HEK293T (cell line): ENCODE data around the gene ERCC1.
"Not testable (repeated sequence)": the region's sequence is repeated elsewhere in the genome, so short reads cannot be mapped to it uniquely, and the experiment has no call there.

Source experiments
- CTBP1 ChIP-seq: fragments of 450-650 bp; IDR thresholded peaks from 2 replicates; pipeline ENCODE4 v1.6.1; 2016; ENCODE audit warnings: borderline replicate concordance
- FOXK2 ChIP-seq: fragments of 450-650 bp; IDR thresholded peaks from 2 replicates; pipeline ENCODE4 v1.6.1; 2016; ENCODE audit warnings: mild to moderate bottlenecking
- PKNOX1 ChIP-seq: fragments of 450-650 bp; IDR thresholded peaks from 2 replicates; pipeline ENCODE4 v1.6.1; 2016
- SUZ12 ChIP-seq: fragments of 450-650 bp; IDR thresholded peaks from 2 replicates; pipeline ENCODE4 v1.6.1; 2016; ENCODE audit warnings: mild to moderate bottlenecking
- TARDBP ChIP-seq: fragments of 450-650 bp; IDR thresholded peaks from 2 replicates; pipeline ENCODE4 v1.6.1; 2016
- ZNF384 ChIP-seq: fragments of 450-650 bp; IDR thresholded peaks from 2 replicates; pipeline ENCODE4 v1.6.1; 2016

DNA sequence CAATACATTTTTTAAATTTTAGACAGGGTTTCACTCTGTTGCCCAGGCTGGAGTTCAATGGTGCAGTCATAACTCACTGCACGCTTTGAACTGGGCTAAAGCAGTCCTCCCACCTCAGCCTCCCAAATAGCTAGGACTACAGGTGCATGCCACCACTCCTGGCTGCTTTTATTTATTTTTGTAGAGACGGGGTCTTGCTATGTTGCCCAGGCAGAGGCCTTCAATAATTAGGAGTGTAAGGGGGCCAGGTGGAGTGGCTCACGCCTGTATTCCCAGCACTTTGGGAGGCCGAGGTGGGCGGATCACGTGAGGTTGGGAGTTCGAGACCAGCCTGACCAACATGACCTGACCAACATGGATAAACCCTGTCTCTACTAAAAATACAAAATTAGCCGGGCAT lies 8.8 kb upstream of the ERCC1 start:
- TF ChIP-seq SUZ12, PKNOX1, FOXK2, TARDBP, ZNF384, CTBP1: not testable (repeated sequence)
